Spleen (tissue), 7 donors: ENCODE results near the gene GANAB.

Experiments
- POLR2A ChIP-seq, 3 donors: fragments of 450-650 bp; IDR thresholded peaks; one replicate each; pipeline ENCODE4 v1.5.1; 2017; ENCODE audit warnings: antibody characterized with exemption in 3 of 3, mild to moderate bottlenecking in 1 of 3
- POLR2AphosphoS5 ChIP-seq, 3 donors: sonication (generic); formaldehyde crosslinking; IDR thresholded peaks; one replicate each; pipeline ENCODE4 v1.5.1; 2017; ENCODE audit warnings: antibody characterized with exemption in 3 of 3
- TF ChIP-seq, protein P1 (sequence below), 11 experiments: fragments of 200-600 bp in 7 of 11; fragments of 450-650 bp in 4 of 11; sonication (generic) in 4 of 11; IDR thresholded peaks in 8 of 11; conservative IDR thresholded peaks in 3 of 11; 1 replicate in 7 of 11; 2 replicates in 4 of 11; pipeline versions ENCODE4 v1.4.0 to v1.8.0; 2016 to 2021; ENCODE audit warnings: antibody characterized with exemption in 11 of 11, inconsistent platforms in 4 of 11, mild to moderate bottlenecking in 1 of 11
- donor health status: DM: no; HTN: no; CAD: no; lungs with moderate emphysema.
- donor health status: DM: no; HTN: no; CAD: no.
- donor health status: DM: no; HTN: no; CAD: no.

DNA sequence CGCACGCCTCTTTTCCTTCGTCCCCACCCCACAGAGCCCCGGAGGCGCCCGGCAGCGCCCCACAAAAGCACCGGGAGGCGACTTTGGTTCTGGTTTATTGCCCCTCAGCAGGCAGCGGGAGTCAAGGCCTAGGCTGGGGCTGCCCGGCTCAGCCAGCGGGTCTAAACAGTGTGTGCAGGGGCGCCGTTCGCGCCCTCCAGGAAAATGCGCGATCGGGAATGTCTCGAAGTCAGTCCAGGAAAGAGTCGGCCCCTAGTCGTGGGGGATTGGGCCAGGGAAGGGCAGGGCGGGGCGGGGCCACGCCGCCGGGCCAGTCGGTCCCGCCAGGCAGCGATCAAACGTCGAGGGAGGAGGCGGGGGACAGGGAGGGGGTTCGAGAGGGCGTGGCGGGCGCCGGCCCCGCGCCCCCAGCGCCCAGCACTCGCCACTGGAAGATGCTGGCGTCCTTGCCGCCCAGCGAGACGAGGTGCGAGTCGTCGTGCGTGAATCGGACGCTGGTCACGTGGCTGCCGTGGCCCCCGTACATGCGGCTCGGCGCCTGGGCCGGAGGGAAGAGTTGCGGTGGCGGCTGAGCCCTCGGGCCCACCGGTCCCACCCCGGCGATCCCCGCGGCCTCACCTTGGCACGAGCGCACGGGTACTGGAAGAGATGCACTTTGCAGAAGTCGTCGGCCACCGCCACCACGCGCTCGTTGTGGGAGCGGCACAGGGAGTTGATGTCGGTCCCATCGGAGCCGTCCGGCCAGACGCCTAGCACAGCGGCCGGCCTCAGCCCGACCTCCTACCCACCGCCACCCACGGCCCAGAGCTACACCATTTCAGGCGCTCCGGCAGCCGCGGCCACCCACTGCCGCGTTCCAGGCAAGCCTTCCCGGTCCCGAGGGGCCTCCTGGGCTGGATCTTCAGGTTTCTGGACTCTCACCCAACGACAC is 44.0 kb downstream of the GANAB start:
- TF ChIP-seq, protein P1, sequence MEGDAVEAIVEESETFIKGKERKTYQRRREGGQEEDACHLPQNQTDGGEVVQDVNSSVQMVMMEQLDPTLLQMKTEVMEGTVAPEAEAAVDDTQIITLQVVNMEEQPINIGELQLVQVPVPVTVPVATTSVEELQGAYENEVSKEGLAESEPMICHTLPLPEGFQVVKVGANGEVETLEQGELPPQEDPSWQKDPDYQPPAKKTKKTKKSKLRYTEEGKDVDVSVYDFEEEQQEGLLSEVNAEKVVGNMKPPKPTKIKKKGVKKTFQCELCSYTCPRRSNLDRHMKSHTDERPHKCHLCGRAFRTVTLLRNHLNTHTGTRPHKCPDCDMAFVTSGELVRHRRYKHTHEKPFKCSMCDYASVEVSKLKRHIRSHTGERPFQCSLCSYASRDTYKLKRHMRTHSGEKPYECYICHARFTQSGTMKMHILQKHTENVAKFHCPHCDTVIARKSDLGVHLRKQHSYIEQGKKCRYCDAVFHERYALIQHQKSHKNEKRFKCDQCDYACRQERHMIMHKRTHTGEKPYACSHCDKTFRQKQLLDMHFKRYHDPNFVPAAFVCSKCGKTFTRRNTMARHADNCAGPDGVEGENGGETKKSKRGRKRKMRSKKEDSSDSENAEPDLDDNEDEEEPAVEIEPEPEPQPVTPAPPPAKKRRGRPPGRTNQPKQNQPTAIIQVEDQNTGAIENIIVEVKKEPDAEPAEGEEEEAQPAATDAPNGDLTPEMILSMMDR (IDR thresholded peaks at IDR 0.05 in 8 of 11, conservative IDR thresholded peaks at IDR 0.05 in 3 of 11) = no peak
- TF ChIP-seq POLR2A (IDR thresholded peaks at IDR 0.05) (no peak), POLR2AphosphoS5 (IDR thresholded peaks at IDR 0.05) (peak in 2 of 3 donors; percentile 56 to 74)
